Hypothalamus (tissue), 51 donors: ENCODE data around the gene TMEM132D.
A peak's percentile ranks its signal among the peaks of the same experiment; 100 is the strongest.
"Not testable (repeated sequence)": the region's sequence is repeated elsewhere in the genome, so short reads cannot be mapped to it uniquely, and the experiment has no call there.

Experiments used
- DNase-seq, 51 donors: peaks; one replicate each; lab custom pipeline; 2025; lab: John Stamatoyannopoulos, UW

The TMEM132D gene

DNA sequence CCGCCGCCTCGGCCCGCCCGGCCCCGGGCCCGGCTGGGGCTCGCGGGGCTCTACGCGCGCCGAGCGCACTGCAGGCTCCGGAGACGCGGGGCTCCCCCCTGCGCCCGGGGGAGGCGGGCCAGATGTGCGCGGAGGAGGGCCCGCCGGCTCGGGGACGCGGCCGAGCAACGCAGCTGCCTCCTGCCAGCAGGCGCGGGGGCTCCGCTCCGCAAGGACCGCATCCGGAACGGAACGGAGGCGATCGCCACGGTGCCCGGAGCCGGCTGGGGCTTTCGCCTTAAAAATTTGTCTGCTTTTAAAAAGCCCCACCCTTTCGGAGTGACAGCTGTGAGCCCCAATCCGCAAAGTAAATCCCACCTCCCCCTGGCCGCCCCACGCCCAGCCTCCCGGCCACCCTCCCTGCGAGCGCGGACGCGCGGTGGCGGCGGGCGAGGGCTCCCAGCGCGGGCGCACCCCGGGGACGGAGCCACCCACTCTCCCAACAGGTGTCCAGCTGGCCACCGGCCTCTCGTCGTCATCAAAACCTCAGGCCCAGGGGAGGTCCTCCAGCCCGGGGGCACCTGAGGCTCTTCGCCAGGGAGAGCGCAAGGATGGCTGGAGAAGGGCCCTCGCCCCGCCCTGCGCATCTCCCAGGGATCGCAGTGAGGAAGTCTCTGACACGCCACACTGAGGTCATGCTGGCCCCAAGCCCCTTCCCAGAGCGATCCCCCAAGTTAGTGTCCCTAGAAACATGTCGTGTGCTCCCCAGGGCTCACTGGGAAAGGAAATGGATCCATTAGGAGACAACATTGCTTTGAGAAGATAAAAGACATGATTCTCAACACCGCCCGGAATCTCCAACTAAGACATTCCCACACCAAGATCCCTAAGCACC, at the start of gene TMEM132D:
TMEM132D (minus strand) TSS at position 70 of the 874 bp plus-strand sequence.
- peak in 11 of 51 donors; percentile 9 to 55 (median 31) for DNase-seq

DNA sequence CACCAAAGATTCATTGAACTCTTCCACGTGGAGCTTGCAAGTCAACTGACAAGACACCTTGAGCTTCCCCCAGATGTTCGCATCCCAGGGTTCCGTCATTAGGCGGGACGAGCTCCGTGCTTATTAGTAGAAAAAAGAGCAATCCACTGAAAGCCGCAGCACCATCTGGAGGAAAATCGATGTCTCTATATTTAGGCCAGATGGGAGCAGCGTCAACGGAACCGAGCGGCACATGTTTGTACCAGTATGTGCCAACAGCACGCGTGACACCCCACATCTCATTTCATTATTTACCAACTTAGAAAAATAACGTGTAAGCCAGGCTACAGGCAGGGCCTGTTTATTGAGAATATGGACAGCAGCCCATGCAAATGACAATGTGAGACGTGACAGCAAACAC, 45.8 kb upstream of the TMEM132D start:
- DNase-seq = peak in 2 of 51 donors; percentile 13 to 23

DNA sequence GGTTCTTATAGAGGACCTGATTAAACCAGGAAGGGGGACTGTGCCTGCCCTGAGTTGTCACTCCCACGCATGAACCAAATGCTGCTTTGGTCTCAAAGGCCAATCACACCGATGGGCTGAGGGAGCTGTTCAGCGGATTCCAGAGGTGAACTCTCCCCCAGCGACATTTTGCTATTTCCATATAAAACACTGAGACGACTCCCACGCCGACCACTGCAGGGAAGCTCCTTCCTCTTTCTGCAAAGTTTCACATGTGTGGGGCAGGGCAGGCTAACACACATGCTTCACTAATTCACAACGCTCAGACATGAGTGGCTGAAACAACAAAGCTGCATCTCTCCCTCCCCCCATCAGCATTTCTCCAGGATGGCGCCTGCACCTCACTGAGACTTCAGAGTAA, 37.8 kb upstream of the TMEM132D start:
- no peak for DNase-seq

DNA sequence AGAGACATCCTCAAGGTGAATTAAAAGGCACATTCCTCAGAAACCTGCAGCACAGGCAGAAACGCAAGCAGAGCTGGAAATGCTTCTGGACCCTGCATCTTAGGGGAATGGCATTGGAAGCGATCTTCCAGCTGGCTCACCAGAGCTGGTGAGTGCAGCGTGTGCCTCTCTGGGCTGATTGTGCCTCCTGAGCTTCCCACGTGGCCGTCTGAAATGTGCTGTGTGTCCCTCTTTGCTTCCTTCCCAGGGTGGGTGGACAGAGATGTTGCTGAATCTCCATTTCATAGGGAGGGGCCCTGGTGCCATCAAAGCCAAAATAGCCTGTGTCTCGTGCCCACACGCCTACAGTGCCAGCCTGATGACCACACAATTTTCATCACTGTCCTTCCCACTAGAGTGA, 34.3 kb upstream of the TMEM132D start:
- DNase-seq = peak in 2 of 51 donors; percentile 3 to 13

DNA sequence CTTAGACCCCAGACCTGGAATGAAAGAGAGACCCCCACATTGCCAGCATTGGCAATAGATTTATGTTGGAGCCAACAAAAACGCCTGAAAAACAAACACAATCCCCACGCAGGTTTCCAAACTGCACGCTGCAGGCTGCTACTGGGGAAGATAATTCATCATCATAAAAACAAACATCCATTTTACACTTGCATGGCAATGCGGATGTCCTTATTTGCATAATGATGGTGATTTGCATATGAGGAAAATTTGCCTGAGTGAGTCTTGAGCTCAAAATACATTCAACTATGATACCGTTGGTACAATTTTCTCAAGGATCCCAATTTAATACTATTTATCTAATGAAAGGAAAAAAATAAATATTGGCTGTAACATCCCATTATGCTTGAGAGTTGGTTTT, 33.6 kb upstream of the TMEM132D start:
- no peak for DNase-seq

DNA sequence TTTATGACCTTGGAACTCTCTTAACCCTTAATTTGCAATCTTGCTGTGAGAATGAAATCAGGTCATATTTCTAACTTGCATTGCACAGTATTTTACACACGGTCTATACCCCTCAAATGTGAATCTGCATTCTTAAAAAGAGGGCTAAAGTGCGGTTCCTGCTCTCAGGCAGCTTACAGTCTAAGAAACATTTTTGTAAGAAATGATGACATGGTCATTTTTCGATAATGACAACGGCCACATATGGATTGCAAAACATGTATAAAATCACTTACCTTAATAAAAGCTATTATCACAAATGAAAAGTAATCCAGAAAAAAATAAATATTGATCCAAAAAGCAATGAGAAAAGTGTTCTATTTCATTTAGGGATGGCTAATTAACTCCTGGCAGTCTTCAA, 24.8 kb upstream of the TMEM132D start:
- no peak for DNase-seq

DNA sequence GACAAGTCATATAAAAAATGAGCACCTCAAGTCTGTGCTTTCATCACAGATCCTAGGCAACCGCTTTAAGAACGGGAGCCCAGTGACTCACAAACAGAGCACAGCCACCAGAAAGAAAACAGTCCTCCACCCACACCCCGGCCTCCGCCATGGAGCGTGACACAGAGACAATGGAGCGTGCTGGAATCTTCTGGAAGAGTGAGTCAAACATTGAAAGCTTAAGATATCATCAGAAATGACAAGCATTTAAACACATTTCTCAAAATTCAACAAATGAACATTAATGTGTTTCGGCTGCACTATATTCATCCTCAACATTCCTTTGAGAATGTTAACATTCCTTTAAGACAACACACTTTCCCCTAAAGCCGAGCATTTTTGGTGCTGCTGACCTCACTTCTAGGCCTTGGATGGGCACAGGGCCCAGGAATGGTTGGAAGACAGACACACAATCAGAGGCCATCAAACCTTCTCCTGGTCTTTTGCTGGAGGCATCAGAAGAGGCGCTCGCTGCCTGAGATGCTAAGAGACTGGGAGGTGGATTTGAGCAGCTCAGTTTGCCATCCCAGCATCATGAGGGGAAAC, 23.6 kb upstream of the TMEM132D start:
- DNase-seq = peak in 2 of 51 donors; percentile 6 to 61

DNA sequence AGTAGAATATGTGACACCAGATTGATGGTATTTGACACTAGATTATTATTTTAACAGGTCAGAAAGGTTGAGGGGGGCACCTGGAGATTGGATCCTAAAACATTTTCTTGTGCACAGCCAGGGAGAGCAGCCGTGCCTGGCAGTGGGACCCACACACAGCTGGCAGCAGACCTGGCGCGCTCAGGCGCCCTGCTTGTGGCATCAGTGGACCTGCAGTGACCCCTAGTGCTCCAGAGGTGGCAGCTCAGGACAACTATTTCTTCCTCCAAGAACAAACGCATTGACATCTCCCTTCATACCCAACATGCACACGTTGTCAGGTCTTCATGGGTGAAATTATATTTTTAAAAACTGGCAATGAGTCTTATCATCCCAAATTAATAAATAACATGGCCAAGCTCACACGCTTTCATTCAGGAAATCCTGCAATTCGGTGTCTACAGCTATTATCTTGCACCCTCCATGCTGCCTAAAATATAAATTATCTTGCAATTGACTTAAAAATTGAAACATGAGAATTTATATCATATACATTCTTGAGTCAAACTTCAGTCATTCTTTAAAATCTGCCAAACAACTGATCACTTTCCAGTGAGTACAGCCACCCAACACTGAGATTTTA, 7.7 kb upstream of the TMEM132D start:
- DNase-seq = peak in 46 of 51 donors; percentile 7 to 87 (median 60)

DNA sequence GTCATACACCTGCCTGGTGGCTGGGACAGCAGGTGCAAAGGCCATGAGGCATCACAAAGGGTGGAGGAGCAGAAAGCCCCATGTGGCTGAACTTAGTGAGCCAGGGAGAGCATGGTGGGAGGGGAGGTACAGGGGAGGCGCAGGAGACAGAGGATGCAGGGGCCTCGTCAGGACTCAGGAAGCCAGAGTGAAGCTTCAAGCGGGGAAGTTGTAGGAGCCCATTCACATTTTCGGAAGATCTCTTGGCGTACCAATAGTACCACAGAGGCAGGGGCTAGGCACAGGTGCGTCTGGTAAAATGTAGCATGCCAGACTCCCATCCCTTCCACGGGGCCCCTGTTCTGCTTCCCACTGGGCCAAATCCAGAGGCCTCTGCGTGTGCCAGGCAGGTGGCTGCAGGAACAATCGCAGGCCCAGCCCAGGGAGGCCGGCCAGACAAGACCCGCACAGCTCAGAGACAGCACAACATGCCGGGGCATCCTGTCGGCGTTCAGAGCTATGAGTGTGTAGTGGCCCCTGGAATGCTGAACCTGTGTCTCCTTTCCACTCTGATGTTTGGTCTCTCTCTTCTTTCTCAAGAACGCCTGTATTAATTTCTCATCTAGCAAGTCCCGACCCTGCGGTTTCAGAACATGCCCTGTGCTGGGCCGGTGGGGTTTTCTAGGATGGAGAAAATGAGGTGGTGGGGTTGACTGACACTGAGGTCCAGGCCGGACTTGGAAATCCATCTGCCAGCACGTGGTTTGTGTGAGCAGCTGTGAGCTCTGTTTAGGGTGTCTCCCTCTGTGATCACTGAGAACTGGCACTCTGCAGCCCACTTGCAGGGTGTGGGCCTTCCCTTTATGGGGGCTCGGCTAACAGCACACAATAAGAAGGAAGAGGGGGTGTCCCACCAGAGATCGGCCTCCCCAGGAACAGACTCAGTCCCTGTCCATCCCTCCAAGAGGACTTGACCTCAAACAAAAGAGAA, 5.5 kb upstream of the TMEM132D start:
- DNase-seq = no peak

DNA sequence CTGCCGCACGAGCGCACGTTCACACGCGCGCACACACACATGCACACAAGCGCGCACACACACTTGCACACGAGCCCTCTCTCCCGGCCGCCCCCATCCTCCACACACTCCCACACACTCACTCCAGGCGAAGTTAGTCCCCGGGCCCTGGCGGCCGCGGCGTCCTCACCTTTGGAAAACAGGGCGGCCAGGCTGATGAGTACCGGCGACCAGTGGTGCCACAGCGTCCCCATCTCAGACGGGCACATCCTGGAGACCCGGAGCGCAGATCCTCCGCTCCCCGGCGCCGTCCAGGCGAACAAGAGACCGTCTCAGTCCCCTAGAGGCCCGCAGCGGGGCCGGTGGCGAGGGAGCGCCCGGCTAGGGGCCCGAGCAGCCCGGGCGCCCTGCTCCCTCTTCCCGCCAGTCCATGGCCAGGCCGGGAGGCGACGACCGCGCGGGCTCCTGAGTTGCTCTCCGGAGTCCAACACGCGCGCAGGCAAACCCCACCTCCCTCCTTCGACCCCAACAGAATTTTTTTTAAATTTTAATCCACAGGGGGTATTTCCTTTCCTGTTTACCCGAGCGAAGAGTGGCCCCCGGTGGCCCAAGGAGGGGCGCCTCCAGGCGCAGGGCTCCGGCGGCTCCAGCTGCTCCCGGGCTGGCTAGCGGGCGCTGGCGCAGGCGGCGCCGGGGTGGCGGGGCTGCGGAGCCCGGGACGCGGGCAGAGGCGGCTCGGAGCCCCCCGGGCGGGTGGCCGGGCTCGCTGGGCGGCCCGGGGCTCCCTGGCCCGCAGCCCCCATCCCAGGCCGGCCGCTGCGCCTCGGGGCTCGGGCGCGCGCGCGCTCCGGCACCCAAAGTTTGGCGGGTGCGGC, 506 bp downstream of the TMEM132D start:
- peak in 1 of 51 donors; percentile 16 for DNase-seq

DNA sequence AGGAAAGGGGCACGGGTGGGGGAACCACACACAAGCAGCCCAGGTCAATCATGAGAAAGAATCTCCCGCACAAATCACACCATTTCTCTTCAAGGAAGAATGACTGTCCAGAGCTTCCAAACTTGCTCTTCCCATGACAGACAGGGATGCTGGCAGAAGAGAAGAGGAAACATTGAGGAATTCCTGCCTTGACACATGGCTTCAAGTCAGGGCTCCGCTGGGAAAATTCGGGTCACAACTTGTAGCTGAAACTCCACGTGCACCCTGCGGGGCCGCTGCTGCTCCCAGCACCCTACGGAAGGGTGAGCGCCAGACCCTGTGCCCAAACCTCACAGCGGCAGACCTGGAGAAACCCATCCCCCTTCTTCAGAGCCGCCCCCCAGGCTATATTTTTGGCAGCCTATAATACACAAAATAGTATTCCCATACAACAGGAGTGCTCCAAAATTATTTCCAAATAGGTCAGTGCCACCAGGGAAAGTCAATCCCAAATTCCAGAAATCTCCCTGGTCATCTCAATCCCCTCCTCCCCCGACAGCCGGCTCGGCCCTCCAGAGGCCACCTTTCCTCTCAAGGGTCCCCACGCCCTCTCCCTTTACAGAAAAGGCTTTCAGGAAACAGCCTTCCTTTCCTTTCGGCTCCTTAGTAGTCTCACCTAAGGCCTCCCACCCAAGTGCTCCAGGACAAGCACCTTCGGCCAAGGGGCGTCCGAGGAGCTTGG, 1.3 kb downstream of the TMEM132D start:
- no peak for DNase-seq

DNA sequence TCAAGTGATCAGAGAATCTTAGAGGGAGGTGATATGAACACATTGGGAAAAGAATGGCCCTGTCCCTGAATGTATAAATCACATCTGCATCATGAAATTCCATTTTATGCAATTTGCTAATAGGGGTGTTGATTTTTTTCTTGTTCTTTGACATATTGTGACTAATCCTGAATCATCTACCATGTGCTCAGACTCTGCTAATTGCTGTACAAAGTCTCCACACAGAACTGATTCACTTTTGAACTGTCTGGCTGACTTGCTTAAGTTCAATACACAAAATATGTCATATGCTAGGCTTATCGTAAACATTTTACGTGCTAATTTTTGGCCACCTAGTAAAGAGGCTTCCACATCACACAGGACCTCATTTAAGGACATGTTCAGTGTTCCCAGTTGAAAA, 2.6 kb downstream of the TMEM132D start:
- DNase-seq = peak in 1 of 51 donors; percentile 10

DNA sequence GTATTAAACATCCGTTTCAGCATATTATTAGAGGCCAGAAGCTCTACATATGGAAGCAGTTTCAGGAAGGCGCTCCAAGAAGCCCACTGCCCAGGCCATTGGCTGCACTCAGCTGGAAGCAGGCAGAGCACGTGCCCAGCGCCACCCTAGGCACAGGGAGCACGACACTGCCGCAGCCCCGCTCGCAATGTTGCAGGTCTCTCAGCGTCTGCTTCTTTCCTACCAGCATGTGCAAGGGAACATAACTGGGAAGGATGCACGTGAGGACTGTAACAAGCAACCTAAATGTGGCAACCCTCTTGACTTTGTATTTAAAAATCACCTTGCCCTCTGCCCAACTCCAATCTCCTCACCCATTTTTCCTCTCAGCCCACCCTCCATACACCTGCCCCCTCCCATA, 3.5 kb downstream of the TMEM132D start:
- DNase-seq = no peak

DNA sequence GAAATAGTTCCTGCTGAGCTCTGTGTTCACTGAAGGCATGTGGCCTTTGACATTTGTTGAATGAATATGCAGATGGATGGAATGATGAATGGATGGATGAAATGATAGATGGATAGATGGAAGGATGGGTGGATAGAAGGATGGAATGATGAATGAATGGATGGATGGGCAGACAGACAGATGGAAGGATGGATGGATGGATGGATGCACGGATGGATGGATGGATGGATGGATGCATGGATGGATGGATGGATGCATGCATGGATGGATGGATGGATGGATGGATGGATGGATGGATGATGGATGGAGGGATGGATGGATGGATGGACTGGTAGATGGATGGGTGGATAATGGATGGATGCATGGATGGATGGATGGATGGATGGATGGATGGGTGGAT, 4.8 kb downstream of the TMEM132D start:
- DNase-seq = not testable (repeated sequence)

DNA sequence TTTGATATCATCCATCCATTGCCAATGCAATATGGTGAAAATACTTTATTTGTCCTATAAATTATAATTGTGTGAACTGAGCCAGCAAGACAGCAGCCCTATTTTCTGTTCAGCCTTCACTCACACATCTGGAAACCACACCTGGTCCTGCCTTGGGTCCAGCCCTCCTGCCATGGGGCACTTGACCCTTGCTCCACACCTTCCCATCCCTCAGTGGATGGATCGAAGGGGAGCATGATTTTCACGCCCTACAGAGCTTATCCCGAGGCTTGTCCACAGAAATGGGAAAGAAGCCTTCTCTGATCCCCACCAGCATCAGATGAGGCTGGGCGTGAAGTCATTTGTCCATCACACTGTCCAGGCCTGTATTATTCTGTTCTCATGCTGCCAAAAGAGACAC, 10.1 kb downstream of the TMEM132D start:
- DNase-seq = no peak

DNA sequence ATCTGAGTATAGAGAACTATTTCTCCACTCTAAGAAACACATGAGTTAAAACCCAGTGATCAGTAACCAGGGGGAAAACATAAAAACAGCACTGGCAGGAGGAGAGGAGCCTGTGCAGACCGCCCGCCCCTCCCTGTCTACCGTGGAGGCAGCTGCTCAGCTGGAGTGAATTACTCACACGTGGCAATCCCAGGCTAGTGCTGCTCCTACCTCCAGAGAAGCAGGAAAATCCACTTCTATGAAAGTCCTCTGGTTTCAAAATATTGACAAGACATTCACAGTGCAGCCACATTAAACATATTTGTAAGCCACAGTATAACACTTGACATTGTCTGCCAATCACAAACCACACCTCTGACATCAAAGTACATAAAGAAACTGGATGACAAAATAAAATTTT, 16.7 kb downstream of the TMEM132D start:
- DNase-seq = peak in 2 of 51 donors; percentile 7 to 11

DNA sequence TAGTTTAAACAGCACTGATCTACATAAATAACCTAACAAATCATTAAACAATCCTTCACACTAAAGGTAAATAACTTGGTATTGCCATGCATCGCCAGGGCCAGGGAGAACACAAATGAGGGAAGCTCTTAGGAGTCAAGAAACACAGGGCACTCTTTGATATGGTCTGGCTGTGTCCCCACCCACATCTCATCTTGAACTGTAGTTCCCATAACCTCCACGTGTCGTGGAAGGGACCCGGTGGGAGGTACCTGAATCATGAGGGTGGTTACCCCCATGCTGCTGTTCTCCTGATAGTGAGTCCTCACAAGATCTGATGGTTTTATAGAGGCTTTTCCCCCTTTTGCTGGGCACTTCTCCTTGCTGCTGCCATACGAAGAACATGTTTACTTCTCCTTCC, 17.3 kb downstream of the TMEM132D start:
- no peak for DNase-seq

DNA sequence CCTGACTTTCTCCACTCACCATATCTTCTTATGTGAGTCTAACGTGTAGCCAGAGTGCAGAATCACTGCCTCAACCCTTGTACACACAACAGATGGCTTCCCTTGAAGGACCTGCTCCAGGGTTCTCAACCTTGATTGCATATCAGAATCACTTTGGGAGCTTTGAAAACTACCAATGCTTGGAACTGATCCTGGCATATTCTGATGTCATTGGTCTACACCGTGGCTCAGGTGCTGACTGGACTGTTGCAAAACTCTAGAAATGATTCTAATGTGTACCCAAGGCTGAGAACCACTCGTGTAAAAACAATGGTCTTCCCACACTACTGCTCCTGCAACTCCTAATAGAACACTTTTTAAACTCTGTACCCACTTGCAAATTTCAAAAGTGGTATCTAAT, 18.5 kb downstream of the TMEM132D start:
- DNase-seq = no peak

DNA sequence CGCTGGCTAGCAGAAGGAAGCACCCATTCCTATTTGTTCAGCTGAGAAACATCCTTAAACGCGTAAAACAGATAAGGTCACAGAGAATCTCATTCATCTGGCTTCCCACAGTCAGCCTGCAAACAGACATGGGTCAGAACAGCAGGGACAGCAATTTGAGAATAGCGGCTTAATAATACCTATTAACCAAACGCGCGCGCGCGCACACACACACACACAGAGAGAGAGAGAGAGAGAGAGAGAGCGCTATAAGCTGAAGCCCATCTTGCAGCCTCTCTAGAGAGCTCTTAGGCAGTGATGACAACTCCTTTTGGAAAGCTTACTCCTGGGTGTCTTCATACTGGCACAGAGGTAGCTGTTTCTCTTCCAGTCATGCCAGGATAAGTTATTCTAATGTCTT, 26.4 kb downstream of the TMEM132D start:
- DNase-seq = no peak
